Measurements from ENCODE around the gene HRH3. TPM values are rescaled to one million over a fixed set of nuclear protein-coding genes. Genes with fewer than 3 reads are reported as not detected.

HRH3 gene
- total RNA-seq, 2 donors from 2014 or later, result not detected

DNA sequence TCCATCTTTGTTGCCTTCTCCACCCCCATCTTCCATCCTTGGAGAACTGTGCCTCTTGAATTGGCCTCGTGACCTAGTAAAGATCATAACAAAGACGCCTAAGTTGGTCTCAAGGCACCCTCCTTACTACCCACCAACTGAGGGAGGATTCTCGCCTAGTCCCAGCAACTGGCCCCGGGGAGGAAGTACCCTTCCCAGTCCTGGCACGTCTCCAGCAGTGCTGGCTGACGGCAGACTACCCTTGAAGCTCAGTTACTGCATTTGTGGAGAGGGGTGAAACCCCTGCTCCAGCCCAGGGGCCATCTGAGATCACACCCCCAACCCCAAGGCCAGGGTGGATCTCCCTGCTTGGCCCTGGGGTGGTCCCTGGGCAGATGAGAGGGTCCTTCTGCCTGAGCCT lies 16.1 kb upstream of the HRH3 start:
- ATAC-seq (no peak), DNase-seq (ENCODE audit: low spot score in 2 of 2) (no peak)
- Mint-ChIP-seq H3K36me3 (no peaks in the 10 kb centered on the region), H3K27ac (no peak overlapping the region), H3K9me3 (no peaks in the 10 kb centered on the region)

DNA sequence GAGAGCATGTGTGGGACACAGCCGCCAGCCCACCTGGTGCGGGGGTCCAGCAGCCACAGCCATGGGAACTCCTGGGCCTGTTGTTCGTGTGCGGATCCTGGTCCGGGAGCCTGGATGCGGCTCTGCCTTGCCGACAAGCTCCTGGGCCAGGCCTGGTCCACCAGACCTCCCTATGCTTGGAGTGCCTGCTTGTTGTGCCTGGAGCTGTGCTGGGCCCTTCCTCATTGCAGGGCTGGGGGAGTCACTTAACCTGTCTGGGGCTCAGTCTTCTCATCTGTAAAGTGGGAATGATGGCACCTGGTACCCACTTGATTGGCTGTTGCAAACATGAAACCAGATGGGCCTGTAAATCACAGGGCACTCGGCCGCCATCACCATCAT lies 15.7 kb upstream of the HRH3 start:
- no peak for DNase-seq (ENCODE audit: low spot score in 2 of 2)
- H3K9me3 Mint-ChIP-seq, result no peaks in the 10 kb centered on the region
- H3K27ac Mint-ChIP-seq, result no peak overlapping the region
- H3K36me3 Mint-ChIP-seq, result no peaks in the 10 kb centered on the region
- no peak for ATAC-seq

DNA sequence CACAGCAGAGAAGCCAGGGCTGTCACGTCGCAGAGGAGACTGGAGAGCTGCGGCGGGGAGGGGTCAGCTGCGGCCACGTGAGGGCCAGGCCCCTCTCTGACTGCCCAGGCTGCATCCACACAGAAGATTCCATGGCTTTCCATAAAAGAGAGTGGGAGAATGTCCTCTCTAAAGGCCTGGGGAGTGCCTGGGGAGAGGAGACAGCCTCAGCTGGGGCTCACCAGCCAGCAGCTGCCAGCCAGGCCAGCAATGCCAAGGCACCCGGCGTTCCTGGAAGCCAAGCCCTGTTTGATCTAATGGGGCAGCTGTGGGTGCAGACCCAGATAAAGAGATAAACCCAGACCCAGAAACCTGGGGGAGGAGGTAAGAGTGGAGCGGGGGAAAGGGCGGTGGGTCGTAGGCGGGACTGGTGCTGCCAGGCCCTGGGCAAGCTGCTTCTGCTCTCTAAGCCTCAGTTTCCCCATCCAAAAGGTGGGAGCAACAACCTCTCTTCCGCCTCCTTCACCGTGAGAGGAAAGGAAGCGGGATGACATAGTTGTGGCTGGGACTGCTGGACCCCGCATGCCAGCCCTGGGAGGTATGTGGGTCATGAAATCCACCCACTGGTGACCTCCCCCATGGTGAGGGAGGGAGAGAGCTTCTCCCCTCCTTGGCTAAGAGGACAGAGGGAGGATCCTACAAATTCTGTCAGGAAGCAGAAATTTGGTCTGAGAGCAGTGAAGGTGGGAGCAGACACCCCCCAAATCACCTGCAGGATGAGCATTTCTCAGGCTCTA lies 15.1 kb upstream of the HRH3 start:
- no peak for ATAC-seq
- DNase-seq (ENCODE audit: low spot score in 2 of 2), result no peak
- Mint-ChIP-seq H3K36me3 (no peaks in the 10 kb centered on the region), H3K9me3 (no peaks in the 10 kb centered on the region), H3K27ac (no peak overlapping the region)

DNA sequence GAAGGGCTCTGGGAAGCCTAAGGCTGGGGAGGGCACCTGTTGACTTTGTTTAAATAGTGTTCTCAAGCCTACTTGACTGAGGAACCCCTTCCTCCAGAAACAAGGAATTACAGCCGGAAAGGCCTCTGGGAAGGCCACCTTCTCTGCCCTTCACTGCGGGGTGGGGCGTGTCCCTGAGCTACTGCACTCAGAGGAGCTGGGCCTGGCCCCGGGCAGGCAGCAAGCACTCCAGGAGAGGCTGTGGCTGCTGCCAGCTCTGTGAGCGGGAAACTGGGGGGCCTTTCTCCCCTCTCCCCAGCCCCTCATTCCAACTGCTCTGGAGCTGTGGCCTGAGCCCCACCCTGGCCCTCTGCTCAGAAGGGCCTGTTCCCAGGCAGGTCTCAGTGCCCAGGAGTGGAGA lies 14.3 kb upstream of the HRH3 start:
- ATAC-seq, result no peak

DNA sequence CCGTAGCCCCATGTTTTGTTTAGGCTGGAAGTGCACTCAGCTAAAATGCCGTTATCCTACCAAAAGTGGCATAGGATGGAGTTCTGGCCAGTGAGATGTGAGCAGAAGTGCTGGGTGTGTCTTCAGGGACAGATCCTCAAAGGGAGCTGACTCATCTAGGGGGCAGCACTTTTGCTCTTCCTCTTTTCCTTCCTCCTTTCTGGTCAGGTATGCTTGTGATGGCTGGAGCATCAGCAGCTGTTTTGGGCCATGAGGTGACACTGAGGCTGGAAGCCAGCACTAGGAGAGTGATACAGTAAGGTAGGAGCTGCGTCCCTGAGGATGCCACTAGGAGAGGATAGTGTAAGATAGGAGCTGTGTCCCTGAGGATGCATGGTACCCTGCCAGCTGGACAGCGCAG lies 13.6 kb upstream of the HRH3 start:
- H3K9me3 Mint-ChIP-seq, result no peaks in the 10 kb centered on the region
- no peak for ATAC-seq
- no peak for DNase-seq (ENCODE audit: low spot score in 2 of 2)
- H3K27ac Mint-ChIP-seq, result no peak overlapping the region
- H3K36me3 Mint-ChIP-seq, result no peaks in the 10 kb centered on the region

More for the DNA sequence above, 14.3 kb upstream of the HRH3 start:
- DNase-seq (ENCODE audit: low spot score in 2 of 2), result no peak
- no peak overlapping the region for H3K27ac Mint-ChIP-seq
- H3K9me3 Mint-ChIP-seq, result no peaks in the 10 kb centered on the region
- H3K36me3 Mint-ChIP-seq, result no peaks in the 10 kb centered on the region

DNA sequence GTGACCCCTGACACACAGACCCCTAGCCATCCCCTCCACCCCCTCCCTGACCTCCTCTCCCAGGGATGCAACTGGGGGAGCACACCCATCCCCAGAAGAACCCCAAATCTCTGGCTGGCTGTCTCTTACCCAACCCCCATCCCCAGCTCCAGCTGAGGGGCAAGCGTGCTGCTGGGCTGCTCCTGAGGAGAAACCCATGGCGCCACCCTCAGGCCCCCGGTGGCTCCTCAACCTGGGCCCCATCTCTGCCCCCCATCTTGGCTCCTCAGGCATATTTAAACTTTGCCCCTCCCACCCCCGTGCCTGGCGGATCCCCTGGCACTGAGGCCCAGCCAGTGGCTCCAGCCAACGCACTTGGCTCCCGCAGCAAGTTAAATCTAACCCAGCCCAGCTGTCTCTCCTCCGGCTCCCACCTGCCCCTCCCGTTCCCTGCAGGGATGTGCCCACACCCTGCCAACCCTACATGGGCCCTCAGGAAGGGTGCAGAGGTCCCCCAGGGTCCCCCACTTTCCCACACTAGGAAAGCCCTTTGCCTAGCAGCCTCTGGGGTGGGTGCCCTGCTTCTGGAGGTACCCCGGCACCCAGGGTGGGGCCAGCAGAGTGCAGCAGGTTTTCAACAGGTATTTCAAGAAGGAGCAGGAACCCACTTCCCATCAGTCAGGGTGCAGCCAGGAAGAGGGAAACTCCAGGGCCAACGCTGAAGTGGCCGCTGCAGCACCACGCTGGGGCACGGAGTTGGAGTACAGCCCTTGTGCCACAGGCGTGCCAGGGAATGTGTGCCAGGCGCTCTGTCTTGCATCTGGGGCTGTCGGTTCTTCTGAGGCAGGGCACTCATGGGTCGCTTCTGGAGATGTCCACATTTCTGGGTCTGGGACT lies 12.9 kb upstream of the HRH3 start:
- DNase-seq (ENCODE audit: low spot score in 2 of 2) (no peak), ATAC-seq (no peak)
- Mint-ChIP-seq H3K27ac (no peak overlapping the region), H3K9me3 (no peaks in the 10 kb centered on the region), H3K36me3 (no peaks in the 10 kb centered on the region)

DNA sequence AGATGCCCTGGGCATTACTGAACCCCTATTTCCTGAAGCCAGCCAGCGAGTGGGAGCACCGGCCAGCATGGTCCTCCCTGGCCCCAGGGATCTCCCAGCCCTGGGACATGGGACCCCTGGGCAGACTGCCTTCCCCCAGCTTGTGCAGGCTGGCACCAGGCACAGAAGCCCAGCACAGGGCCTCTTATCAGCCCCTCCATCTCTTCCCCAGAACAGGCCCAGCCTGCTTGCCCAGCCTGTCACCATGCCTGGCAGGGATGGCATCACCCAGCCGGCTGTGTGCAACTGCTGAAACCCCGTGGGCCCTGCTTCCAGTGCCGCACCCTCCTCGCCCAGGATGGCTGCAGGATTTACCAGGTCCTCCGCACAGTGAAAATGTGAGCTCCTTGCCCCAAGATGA lies 12.1 kb upstream of the HRH3 start:
- ATAC-seq, result no peak
- no peaks in the 10 kb centered on the region for H3K9me3 Mint-ChIP-seq
- no peak overlapping the region for H3K27ac Mint-ChIP-seq
- H3K36me3 Mint-ChIP-seq, result no peaks in the 10 kb centered on the region
- DNase-seq (ENCODE audit: low spot score in 2 of 2), result no peak

DNA sequence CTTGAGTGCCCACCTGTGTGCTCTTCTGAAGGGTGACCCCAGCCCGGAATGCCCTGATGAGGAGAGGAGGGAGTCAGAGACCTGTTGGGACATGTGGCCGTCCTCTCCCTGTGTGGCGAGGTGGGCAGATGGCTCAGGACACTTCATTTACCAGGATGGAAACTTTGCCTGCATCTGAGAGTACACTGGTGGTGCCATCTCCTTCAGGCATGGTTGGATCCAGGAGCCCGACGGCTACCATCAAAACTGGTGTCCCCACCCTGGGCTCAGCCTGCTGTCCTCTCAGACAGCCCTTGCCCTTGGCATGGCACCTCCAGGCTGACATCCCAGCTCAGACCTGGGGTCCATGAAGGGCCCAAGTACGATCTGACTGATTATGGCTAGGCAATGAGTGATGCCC lies 11.2 kb upstream of the HRH3 start:
- Mint-ChIP-seq H3K27ac (no peak overlapping the region), H3K9me3 (no peaks in the 10 kb centered on the region), H3K36me3 (no peaks in the 10 kb centered on the region)
- no peak for ATAC-seq
- DNase-seq (ENCODE audit: low spot score in 2 of 2), result no peak

DNA sequence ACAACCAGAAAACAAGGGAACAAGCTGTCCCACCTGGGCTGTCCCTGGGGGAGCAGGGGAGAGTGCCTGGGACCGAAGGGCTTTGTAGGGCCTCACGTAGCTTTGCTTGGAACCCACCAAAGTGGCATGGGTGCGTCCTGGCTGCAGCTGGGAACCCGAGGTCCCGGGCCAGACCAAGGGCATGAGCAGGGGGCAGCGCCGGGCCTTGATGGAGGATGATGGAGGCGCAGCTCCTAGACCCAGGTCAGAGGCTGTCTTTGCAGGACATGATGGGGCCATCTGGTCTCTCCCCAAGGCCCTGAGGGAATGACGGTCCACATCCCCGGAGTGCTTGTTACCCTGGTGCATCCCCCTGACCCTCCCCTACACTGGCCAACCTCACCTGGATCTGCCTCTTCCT lies 10.6 kb upstream of the HRH3 start:
- H3K36me3 Mint-ChIP-seq, result no peaks in the 10 kb centered on the region
- DNase-seq (ENCODE audit: low spot score in 2 of 2) (no peak), ATAC-seq (no peak)
- H3K27ac Mint-ChIP-seq, result no peak overlapping the region
- no peaks in the 10 kb centered on the region for H3K9me3 Mint-ChIP-seq

DNA sequence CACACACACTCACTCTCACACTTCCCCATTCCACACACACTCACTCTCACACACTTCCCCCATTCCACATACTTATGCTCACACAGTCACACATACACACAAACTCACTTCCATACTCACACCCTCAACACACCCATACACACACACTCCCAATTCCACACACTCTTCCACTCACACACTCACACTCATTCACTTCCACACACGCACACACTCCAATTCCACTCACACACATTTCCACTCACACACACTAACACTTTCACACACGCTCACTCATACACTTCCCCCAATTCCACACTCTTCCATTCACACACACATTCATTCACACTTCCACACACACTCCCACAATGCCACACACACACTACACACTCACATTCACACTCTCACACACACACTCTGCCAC lies 10.2 kb upstream of the HRH3 start:
- H3K27ac Mint-ChIP-seq, result no peak overlapping the region

DNA sequence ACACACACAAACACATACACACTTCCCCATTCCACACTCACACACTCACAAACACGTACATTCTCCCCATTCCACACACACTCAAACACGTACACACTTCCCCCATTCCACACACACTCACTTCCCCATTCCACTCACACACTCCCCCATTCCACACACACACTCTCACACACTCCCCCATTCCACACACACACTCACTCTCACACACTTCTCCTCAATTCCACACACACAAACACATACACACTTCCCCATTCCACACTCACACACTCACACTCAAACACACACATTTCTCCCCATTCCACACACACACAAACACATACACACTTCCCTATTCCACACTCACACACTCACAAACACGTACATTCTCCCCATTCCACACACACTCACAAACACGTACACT lies 9.6 kb upstream of the HRH3 start:
- no peak overlapping the region for H3K27ac Mint-ChIP-seq
- ATAC-seq (no peak), DNase-seq (ENCODE audit: low spot score in 2 of 2) (no peak)
- H3K9me3 Mint-ChIP-seq, result no peaks in the 10 kb centered on the region
- H3K36me3 Mint-ChIP-seq, result no peaks in the 10 kb centered on the region

More for the DNA sequence above, 10.2 kb upstream of the HRH3 start:
- ATAC-seq, result no peak
- H3K9me3 Mint-ChIP-seq, result no peaks in the 10 kb centered on the region
- no peak for DNase-seq (ENCODE audit: low spot score in 2 of 2)
- H3K36me3 Mint-ChIP-seq, result no peaks in the 10 kb centered on the region

DNA sequence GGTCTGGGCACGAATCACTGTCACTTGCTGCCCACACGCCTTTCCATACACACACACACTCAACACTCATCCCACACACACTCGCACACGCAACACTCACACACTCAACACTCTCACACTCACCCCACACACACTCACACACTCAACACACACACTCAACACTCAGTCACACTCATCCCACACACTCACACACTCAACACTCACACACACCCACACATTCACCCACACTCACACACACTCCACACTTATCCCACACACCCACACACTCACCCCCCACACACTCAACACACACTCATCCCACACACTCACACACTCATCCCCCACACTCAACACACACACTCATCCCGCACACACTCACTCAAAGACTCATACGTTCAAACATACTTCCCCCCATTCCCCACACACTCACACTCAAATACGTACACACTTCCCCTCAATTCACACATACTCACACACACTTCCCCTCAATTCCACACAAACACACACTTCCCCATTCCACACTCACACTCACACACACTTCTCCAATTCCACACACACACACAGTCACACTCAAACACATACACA lies 9.0 kb upstream of the HRH3 start:
- H3K36me3 Mint-ChIP-seq, result no peaks in the 10 kb centered on the region

DNA sequence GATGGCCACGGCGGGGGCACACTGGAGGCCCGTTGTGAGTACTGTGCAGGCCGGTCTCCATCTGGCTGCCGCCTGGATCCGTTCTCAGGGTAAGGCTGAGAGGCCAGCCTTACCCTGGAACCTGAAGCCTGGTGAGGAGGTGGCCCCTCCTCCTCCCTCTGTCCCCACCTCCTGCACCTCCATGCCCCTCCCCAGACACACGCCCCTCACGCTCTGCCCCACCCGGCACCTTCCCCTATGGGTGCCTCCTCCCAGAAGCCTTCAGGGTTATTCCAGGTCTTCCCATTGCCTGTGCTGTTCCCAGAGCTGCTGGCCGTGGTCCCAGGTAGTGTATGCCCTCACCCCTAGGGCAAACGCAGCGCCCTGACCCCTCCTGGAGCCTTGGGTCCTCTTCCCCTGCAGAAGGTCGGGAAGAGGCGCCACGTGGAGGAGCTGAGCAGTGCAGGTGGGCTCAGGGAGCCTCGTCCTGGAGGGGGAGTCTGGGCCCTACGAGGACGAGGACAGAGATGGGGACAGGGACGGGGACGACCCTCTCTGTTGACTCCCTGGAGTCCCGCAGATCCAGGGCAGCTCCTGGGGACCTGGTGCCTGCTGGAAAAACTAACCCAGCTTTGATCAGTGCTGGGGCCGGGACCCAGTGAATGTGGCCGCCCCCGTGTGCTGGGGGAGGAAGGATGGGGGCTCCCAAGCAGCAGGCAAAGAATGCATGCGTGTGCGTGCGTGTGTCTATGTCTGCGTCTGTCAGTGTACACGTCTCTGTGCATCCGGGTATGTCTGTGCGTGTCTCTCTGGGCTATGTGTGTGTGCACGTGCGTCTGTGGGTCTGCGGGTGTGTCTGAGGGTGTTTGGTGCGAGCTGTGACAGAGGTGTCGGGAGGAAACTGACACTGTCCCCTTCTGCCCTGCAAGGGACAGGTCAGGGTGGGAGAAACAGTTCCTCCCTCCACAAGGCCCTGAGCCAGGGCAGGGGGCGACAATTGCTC lies 8.2 kb upstream of the HRH3 start:
- DNase-seq (ENCODE audit: low spot score in 2 of 2) (no peak), ATAC-seq (peak in 1 of 2 donors; percentile 28)
- no peak overlapping the region for H3K27ac Mint-ChIP-seq
- H3K36me3 Mint-ChIP-seq, result no peaks in the 10 kb centered on the region
- no peaks in the 10 kb centered on the region for H3K9me3 Mint-ChIP-seq

More for the DNA sequence above, 9.0 kb upstream of the HRH3 start:
- ATAC-seq (no peak), DNase-seq (ENCODE audit: low spot score in 2 of 2) (no peak)
- no peaks in the 10 kb centered on the region for H3K9me3 Mint-ChIP-seq
- H3K27ac Mint-ChIP-seq, result no peak overlapping the region

DNA sequence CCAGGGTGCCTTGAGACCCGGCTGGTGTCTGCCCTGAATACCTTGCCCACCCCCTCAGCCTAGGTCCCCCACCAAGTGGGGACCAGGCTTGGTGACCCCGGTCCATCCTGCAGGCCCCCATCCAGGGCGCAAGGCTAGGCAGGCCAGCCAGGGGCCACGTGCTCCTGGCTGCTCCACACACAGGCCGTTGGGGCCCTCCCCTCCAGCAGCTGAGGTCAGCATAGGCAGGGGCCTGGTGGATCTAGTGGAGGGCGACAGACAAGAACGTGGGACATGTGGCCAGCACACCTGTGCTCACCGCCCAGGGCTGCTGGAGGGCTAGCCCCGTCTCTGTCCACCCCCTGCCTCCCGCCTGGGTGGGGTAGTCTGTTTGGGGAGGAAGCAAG lies 7.5 kb upstream of the HRH3 start:
- Mint-ChIP-seq H3K36me3 (no peaks in the 10 kb centered on the region), H3K27ac (no peak overlapping the region), H3K9me3 (no peaks in the 10 kb centered on the region)
- no peak for ATAC-seq
- no peak for DNase-seq (ENCODE audit: low spot score in 2 of 2)

DNA sequence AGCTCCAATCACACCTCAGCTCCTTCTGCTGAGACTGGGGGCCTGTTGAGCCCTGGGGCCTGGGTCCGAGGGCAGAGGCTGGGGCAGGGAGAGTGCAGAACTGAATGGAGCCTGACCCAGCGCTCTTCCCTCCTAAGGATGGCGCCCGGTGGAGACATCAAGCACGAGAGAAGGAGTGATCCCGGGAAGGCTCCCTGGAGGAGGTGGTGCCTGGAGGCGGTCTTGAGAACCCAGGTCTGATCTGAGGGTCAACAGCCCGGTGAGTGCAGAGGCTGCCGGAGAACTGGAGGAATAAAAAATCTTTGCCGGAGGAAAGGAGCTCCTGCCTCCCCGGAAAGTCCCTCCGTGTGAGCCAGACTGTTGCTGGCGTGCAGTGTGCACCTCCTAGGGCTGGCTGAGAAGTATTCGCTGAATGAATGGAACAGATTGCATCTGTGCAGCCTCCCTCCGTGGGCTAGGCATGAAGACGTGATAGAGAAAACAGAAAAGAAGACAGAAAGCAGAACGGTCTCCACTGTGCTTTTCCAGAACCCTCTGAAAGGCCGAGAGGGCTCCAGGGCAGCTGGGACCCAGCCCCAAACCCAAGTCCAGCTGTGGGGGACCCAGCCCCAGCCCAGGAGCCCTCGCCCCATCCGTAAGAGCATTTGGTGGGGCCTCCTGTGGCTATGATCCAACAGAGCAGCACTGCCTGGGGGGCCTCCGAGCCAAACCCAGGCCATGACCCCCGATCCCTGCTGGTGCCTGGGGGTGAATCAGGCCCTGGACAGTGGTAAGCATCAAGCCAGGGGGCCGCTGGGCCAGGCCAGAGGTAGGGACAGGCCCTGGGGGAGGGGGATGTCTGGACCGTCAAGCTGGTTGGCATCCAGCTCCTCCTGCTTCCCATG lies 6.9 kb upstream of the HRH3 start:
- no peak for ATAC-seq
- no peaks in the 10 kb centered on the region for H3K36me3 Mint-ChIP-seq
- no peaks in the 10 kb centered on the region for H3K9me3 Mint-ChIP-seq
- no peak overlapping the region for H3K27ac Mint-ChIP-seq
- DNase-seq (ENCODE audit: low spot score in 2 of 2), result no peak
